ENCODE results near the gene NXPH1.

GRCh38 chr7:8640671-8641070 lies 207.3 kb downstream of the NXPH1 start:
- TF ChIP-seq, protein P1, sequence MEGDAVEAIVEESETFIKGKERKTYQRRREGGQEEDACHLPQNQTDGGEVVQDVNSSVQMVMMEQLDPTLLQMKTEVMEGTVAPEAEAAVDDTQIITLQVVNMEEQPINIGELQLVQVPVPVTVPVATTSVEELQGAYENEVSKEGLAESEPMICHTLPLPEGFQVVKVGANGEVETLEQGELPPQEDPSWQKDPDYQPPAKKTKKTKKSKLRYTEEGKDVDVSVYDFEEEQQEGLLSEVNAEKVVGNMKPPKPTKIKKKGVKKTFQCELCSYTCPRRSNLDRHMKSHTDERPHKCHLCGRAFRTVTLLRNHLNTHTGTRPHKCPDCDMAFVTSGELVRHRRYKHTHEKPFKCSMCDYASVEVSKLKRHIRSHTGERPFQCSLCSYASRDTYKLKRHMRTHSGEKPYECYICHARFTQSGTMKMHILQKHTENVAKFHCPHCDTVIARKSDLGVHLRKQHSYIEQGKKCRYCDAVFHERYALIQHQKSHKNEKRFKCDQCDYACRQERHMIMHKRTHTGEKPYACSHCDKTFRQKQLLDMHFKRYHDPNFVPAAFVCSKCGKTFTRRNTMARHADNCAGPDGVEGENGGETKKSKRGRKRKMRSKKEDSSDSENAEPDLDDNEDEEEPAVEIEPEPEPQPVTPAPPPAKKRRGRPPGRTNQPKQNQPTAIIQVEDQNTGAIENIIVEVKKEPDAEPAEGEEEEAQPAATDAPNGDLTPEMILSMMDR (IDR thresholded peaks at IDR 0.05; ENCODE audit: low read length), result no peak
- no peak for TF ChIP-seq EZH2 (IDR thresholded peaks at IDR 0.05; ENCODE audit: borderline replicate concordance, low read length)

Measured in OCI-LY1 (cell line).